Measurements from ENCODE around the gene SLC45A1. TPM values are rescaled to one million over a fixed set of nuclear protein-coding genes. Genes with fewer than 3 reads are reported as not detected.
A peak's percentile ranks its signal among the peaks of the same experiment; 100 is the strongest.

SLC45A1 gene
- total and polyA plus RNA-seq, 12 donors: 0.44 to 7.0 (median 2.5) TPM

- peaks cover 16 to 24% of the 10 kb centered on the region in 2 donors for H3K4me1 ChIP-seq (replicated peaks in 1 of 2)
- no peaks in the 10 kb centered on the region for H3K27me3 ChIP-seq
- H3K9me3 ChIP-seq (replicated peaks in 1 of 3): no peaks in the 10 kb centered on the region
- WGBS, 4 donors: 24 to 33% (median 29%) methylated on average over 17 to 21 of the region's 21 CpGs
- peak in 6 of 7 donors; percentile 61 to 78 (median 72) for DNase-seq
- no peak overlapping the region for H3K4me3 ChIP-seq
- intact Hi-C loops (cut with DNase I): no loop called here
- H3K36me3 ChIP-seq (replicated peaks in 1 of 2): peaks cover 0 to 7% of the 10 kb centered on the region in 2 donors
- peak overlapping the region in 1 of 5 donors; percentile 62 for H3K27ac ChIP-seq
- TF ChIP-seq CTCF (IDR thresholded peaks at IDR 0.05) (peak; percentile 70 to 90 (median 78)), POLR2A (IDR thresholded peaks at IDR 0.05) (no peak)
Measured at GRCh38 chr1:8348777-8349472, 31.0 kb downstream of the SLC45A1 start.

- no peak for TF ChIP-seq POLR2A (IDR thresholded peaks at IDR 0.05)
- TF ChIP-seq CTCF (IDR thresholded peaks at IDR 0.05): no peak
- Histone ChIP-seq H3K4me1 (replicated peaks in 1 of 2) (peaks cover 14 to 25% of the 10 kb centered on the region in 2 donors), H3K36me3 (replicated peaks in 1 of 2) (peaks cover 0 to 13% of the 10 kb centered on the region in 2 donors), H3K27ac (peak overlapping the region in 2 of 5 donors; percentile 34 to 62), H3K27me3 (no peaks in the 10 kb centered on the region), H3K4me3 (no peak overlapping the region), H3K9me3 (replicated peaks in 1 of 3) (no peaks in the 10 kb centered on the region)
- no peak for DNase-seq
- intact Hi-C loops (cut with DNase I): no loop called here
- WGBS, 4 donors: 77 to 89% (median 83%) methylated on average over 7 to 9 of the region's 9 CpGs
Measured at GRCh38 chr1:8349473-8349865, 31.6 kb downstream of the SLC45A1 start.

- peak overlapping the region in 2 of 5 donors; percentile 34 to 62 for H3K27ac ChIP-seq
- DNase-seq: peak in 1 of 7 donors; percentile 22
- H3K4me1 ChIP-seq (replicated peaks in 1 of 2): peaks cover 14 to 25% of the 10 kb centered on the region in 2 donors
- H3K9me3 ChIP-seq (replicated peaks in 1 of 3): no peaks in the 10 kb centered on the region
- peaks cover 0 to 18% of the 10 kb centered on the region in 2 donors for H3K36me3 ChIP-seq (replicated peaks in 1 of 2)
- no peak overlapping the region for H3K4me3 ChIP-seq
- H3K27me3 ChIP-seq: no peaks in the 10 kb centered on the region
- intact Hi-C loops (cut with DNase I): no loop called here
- 64 to 88% (median 68%) methylated on average over 5 to 14 of the region's 14 CpGs for WGBS, 4 donors
- TF ChIP-seq POLR2A (IDR thresholded peaks at IDR 0.05): no peak
- TF ChIP-seq CTCF (IDR thresholded peaks at IDR 0.05): no peak
Measured at GRCh38 chr1:8349961-8350360, 32.0 kb downstream of the SLC45A1 start.

GRCh38 chr1:8350914-8351684 is 33.2 kb downstream of the SLC45A1 start:
- WGBS, 4 donors: 90 to 97% (median 91%) methylated on average over 12 to 24 of the region's 24 CpGs
- H3K27ac ChIP-seq: peak overlapping the region in 2 of 5 donors; percentile 81 to 84
- no peaks in the 10 kb centered on the region for H3K27me3 ChIP-seq
- DNase-seq: peak in 1 of 7 donors; percentile 61
- no peaks in the 10 kb centered on the region for H3K9me3 ChIP-seq (replicated peaks in 1 of 3)
- peaks cover 14 to 25% of the 10 kb centered on the region in 2 donors for H3K4me1 ChIP-seq (replicated peaks in 1 of 2)
- peaks cover 0 to 29% of the 10 kb centered on the region in 2 donors for H3K36me3 ChIP-seq (replicated peaks in 1 of 2)
- no peak overlapping the region for H3K4me3 ChIP-seq
- intact Hi-C loops (cut with DNase I): no loop called here
- no peak for TF ChIP-seq CTCF (IDR thresholded peaks at IDR 0.05)
- no peak for TF ChIP-seq POLR2A (IDR thresholded peaks at IDR 0.05)
